Cerebellar nuclear complex (tissue), 1 donor: ENCODE results near the gene CDAN1.
A peak's percentile ranks its signal among the peaks of the same experiment; 100 is the strongest.
"Not testable (repeated sequence)": the region's sequence is repeated elsewhere in the genome, so short reads cannot be mapped to it uniquely, and the experiment has no call there.

Source experiments
- DNase-seq, 2 experiments: peaks; one replicate each; lab custom pipeline; 2025; lab: John Stamatoyannopoulos, UW

The CDAN1 gene

GRCh38 chr15:42736793-42737528 lies at the start of gene CDAN1:
Gene CDAN1 (minus strand): TSS chr15:42737128. CDS start chr15:42737102, 26 bp downstream.
- DNase-seq, result peak in 1 of 2 experiments; percentile 45

GRCh38 chr15:42785569-42785968 lies 48.6 kb upstream of the CDAN1 start:
- no peak for DNase-seq

- DNase-seq, result no peak
Measured at GRCh38 chr15:42784705-42785104, 47.8 kb upstream of the CDAN1 start.

- no peak for DNase-seq
Measured at GRCh38 chr15:42782716-42783115, 45.8 kb upstream of the CDAN1 start.

GRCh38 chr15:42775416-42775815 lies 38.5 kb upstream of the CDAN1 start:
- no peak for DNase-seq

GRCh38 chr15:42772901-42773300 lies 36.0 kb upstream of the CDAN1 start:
- no peak for DNase-seq

GRCh38 chr15:42772144-42772543 lies 35.2 kb upstream of the CDAN1 start:
- DNase-seq, result no peak

GRCh38 chr15:42766109-42766508 lies 29.2 kb upstream of the CDAN1 start:
- not testable (repeated sequence) for DNase-seq

GRCh38 chr15:42764154-42764731 lies 27.3 kb upstream of the CDAN1 start:
- DNase-seq, result not testable (repeated sequence)

- not testable (repeated sequence) for DNase-seq
Measured at GRCh38 chr15:42761813-42762212, 24.9 kb upstream of the CDAN1 start.

- no peak for DNase-seq
Measured at GRCh38 chr15:42760759-42761158, 23.8 kb upstream of the CDAN1 start.

- no peak for DNase-seq
Measured at GRCh38 chr15:42759093-42759492, 22.2 kb upstream of the CDAN1 start.

GRCh38 chr15:42750306-42750705 lies 13.4 kb upstream of the CDAN1 start:
- no peak for DNase-seq

- DNase-seq, result no peak
Measured at GRCh38 chr15:42749266-42749665, 12.3 kb upstream of the CDAN1 start.

GRCh38 chr15:42744195-42744594 lies 7.3 kb upstream of the CDAN1 start:
- no peak for DNase-seq

- no peak for DNase-seq
Measured at GRCh38 chr15:42742149-42742548, 5.2 kb upstream of the CDAN1 start.

GRCh38 chr15:42741710-42742109 lies 4.8 kb upstream of the CDAN1 start:
- DNase-seq, result no peak

GRCh38 chr15:42737529-42738328 lies 801 bp upstream of the CDAN1 start:
- DNase-seq, result no peak

- DNase-seq, result no peak
Measured at GRCh38 chr15:42736178-42736792, 643 bp downstream of the CDAN1 start.

GRCh38 chr15:42735382-42736165 lies 1.4 kb downstream of the CDAN1 start:
- no peak for DNase-seq

- no peak for DNase-seq
Measured at GRCh38 chr15:42734076-42734672, 2.8 kb downstream of the CDAN1 start.
